T-helper 1 cell treated with Interleukin-12 subunit alpha and Interleukin-12 subunit beta and Interleukin-4 antibody, amounts not matched to agents 30 ng/mL and 1 ng/mL, for 36 hours (primary cell): Measurements from ENCODE around the gene CDH4. TPM values are rescaled to one million over a fixed set of nuclear protein-coding genes. Genes with fewer than 3 reads are reported as not detected.

ENCODE experiments used
- intact Hi-C: fragments of 100-400 bp; cut with micrococcal nuclease; formaldehyde crosslinking; loops from one replicate; pipeline ENCODE4 v1.15.1; 2024
- total RNA-seq: library from RNA; stranded (reverse); gene quantifications from 2 replicates; pipeline ENCODE4 v1.2.3, GENCODE V29; 2022

The CDH4 gene
- total RNA-seq, 1 donor from 2014 or later, result not detected

DNA sequence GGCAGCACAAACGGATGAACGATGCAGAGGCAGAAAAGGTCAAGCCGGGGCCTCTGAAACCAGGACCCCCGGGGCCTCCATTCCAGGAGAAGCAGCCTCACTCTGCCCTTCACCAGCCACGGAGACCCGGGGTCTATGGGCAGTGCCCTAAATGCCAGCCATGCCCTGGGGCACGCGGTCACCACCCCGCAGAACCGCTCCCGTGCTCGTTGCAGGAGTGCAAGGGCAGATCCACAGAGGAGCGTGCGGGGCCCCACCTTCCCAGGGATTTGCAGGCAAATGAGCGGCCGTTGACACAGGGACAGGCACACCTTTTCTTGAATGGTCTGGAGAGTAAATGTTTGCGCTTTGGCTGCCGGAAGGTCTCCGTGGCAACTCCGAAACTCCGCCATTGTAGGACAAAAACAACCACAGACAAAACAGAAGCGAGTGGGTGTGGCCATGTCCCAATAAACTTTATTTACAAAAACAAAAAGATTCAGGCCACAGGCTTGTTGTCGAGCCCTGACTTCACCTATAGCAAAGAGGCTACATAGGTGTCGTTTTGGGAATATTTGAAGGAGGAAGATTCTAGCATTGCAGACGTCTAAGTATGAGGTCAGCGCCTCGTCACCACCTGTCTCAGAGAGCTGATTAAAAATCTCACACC is 650.3 kb downstream of the CDH4 start:
- intact Hi-C loops, result no loop called here

DNA sequence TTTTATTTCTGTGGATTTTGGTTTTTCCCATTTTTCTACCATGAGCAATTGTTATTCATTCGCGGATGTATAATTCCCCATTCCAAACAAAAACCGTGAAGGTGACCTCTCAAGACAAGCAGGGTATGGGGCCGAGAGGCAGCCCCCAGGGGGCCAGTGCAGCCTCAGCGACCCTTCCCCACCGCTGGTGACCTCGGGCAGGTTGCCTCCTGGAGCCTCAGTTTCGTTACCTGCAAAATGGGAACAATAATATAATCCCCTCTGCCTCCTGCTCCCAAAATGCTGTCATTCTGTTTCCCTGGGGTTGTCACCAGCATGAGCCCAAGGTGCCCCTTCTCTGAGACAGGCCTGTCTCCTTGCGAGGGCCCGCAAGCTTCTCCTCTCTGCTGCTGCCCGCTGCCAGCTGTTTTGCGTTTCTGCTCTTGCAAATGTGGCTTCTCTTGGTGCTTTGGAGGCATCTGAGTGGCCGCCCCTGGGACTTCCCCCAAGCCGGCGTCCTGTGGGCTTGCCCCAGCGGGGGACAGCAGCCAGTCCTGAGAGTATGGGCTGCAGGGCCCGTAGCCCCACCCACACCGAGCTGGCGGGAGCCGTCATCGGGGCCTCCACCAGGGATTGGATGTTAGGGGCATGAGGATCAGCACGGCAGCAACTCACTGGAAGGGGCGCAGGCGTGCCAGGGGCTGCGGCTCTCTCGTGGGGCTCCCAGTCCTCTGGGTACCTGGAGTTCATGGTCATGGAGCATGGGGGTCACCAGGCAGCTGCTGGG is 651.7 kb downstream of the CDH4 start:
- intact Hi-C loops, result no loop called here

DNA sequence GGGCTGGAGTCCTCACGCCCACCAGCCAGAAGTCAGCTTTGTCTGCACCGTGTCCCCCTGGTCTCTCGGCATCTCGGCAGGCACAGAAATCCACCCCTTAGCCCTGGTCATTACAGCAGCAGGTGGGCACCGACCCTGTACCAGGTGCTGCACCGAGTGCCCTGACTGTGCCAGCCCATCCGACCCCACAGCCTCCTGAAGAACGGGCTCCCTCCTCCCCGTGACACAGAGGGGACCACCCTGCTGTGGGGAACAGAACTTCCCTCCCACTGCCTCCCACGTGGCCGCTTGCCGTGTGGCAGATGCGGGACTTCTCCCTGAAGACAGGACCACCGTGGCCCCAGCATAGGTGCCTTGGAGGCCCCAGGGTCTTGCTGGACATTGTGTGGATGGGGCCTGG is 652.4 kb downstream of the CDH4 start:
- intact Hi-C loops, result no loop called here

DNA sequence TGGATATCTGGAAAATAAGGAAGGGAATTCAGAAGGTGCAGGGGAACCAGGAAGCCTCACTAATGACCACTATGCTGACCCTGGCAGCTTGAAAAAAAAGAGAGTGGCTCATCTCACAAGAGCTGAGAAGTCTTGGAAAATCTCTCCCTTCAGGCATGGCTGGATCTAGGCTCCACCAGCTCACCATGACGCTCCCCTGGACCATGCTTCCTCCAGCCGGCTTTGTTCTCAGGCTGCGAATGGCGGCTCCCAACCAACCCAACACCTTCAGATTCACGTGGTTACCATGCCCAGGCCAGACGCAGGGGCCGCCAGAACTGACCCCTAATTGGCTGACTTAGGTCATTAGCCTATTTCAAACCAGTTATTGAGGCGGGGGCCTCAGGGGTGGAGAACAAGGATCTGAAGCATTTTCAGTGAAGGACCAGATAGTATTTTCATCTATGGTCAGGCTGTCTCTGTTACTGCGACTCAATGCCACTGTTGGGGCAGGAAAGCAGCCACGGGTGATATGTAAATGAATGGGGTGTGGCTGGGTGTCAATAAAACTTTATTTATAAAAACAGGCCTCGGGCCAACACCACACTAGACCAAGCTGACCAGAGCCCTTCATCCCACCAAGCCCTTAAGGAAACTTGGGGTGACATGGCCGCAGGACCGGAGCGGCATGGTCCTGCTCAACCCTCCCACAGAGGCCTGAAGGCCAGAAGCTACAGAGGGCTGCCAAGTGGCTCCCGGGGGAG is 653.9 kb downstream of the CDH4 start:
- intact Hi-C loops, result no loop called here

DNA sequence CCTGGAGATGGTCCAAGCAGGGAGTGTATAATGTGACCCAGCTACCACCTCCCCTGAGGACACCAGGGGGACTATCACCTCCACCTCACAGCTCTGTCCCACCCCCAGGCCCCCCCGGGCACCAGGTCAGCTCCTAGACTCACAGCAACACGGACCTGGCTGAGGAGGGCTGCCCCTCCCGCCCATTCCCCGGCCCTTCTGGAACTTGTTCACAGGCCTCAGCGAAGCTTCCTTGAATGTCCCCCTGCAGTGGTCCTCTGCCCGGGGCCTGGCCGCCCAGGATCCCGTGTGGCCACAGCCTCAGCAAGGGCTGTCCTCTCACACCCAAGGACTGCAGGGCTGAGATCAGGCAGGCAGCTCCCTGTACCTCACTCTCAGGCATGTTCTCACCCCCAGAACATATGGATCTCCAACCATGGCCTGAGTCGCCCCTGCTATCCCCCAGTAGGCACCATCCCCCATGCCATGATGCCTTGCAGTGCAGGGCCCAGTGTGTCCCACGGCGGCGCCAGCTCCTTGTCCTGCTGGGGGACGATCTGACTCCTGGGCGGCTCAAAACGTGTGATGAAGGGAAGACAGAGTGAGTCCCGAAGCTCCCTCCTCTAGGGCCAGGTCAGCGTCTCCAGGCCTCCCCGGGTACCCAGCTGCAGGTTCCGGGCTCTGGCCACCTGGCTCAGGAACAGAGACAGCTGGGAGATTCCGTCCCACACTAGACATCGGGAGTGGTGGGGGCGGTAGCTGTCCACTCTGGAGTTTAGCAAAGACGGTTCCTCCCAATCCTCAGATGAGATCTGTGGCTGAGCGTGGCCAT is 655.2 kb downstream of the CDH4 start:
- intact Hi-C loops, result no loop called here

DNA sequence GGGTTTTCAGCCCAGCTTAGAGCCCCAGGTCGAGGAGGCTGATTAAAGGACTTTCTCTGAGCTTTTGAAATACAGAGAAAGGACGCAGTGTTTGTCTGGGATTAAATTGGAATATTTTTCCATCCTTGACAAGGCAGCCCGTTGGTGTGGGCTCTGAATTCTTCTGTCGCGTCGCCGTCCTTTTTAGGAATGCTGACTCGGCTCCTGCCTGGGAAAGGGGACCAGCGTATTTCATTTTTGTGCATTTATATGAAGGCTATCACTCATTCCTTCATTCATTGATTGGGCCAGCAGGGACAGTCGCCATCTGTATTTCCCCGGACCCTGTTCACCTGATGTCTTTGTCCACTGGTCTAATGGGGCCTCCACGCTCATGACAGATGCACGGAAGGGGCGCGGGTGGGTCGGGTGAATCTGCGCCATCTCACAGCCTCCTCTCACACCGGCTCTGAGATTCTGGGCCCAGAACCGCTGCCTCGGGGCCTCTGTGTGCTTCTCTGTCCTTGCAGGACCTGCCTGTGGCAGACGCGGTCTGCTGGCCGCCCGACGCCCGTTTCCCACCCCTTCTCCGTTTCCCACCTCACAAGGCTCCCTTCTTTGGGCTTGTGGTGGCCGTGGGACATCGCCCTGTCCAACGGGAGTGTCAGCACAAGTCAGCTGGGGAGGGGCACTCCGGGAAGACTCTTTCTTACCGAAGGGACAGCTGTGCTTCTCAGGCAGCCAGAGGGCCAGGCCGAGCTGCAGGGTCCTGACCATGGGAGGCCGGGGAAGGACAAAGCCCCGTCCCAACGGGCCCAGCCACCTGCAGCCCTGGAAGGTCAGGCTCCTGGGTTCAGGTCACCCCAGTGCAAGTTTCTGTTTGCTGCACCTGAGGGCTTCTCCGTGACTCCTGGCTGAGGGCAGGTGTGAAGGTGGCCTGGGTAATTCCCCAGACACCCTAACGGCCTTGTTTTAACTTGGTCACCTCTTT is 656.3 kb downstream of the CDH4 start:
- intact Hi-C loops, result no loop called here

DNA sequence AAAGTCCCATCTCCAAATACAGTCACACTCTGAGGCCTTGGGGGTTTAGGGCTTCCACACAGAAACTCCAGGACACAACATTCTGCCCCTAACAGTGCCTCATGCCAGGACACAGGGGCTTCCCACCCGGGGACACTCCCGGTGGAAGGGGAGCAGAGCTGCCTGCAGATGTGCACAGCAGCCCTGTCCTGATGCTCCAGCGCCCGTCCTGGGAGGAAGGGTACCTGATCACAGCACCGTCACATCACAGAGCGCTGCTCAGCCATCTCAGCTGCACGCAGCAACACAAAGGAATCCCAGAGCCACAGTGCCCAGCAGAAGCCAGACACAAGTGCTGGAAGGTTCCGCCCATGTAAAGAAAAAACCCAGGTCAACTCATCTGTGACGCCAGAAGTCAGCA is 657.0 kb downstream of the CDH4 start:
- intact Hi-C loops, result no loop called here

DNA sequence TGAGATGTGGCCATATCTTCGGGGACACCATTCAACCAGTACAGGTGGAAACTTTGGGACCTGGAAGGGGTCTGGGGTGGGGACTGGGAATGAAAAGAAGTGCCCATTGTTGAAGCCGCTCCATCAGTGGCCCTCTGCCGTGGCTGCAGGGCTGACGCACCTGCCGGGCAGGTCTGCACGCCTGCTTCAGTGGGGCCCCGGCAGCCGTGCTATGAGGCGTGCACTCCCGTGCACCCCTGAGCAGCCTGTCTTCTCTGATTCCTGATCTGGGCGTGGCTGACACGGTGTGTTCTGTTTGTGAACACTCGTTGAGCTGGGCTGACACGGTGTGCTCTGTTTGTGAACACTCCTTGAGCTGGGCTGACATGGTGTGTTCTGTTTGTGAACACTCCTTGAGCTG is 657.8 kb downstream of the CDH4 start:
- intact Hi-C loops, result no loop called here

DNA sequence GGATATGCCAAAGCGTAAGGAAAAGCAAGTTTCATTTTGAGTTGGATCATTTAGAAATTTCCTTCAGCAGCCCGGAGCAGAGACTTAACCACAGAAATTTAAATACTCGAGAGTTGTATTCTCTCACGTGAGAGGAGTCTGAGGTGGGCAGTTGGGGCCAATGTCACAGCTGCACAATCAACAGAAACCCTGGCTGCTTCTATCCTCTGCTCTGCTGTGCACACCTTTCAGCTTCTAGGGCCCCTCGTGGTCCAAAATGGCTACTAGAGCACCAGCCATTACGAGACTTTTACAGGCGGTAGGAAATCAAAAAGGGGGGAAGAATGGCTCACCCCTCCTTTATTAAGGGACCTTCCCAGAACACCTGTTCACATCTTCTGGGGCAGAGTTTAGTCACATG is 659.8 kb downstream of the CDH4 start:
- intact Hi-C loops, result no loop called here

DNA sequence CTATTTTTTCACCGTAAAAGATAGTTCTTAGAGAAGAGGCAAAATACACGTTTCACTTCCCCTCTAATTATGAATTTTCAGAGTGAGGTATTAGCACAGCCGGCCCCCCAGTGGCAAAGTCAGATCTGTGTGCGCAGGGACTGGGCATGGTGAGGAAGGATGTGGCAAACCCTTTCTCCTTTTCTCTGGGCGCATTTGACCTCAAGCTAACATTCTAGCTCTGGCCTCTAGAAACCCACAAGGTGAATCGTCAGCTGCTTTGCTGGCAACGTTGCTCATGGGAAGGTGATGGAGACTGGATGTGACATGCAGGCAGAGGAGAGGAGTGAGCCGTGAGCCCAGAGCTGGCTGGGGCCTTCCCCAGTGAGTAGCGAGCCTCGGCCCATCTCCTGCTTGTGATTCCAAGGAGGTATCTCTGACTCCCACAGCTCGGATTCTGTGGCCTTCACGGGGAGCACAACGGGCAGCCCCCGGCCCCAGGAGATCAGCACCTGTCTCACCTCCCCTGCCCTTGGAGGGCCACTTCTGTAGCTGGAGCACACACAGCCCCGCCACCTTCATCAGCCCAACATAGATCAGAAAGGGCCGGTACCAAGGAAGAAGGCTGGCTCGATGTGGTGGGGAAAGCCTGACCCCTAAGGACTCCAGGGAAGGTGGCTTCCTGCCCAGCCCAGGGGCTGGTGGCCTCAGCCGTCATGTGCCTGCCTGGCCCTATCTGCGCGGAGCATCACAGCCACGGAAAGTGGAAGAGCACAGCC is 660.8 kb downstream of the CDH4 start:
- intact Hi-C loops, result no loop called here

DNA sequence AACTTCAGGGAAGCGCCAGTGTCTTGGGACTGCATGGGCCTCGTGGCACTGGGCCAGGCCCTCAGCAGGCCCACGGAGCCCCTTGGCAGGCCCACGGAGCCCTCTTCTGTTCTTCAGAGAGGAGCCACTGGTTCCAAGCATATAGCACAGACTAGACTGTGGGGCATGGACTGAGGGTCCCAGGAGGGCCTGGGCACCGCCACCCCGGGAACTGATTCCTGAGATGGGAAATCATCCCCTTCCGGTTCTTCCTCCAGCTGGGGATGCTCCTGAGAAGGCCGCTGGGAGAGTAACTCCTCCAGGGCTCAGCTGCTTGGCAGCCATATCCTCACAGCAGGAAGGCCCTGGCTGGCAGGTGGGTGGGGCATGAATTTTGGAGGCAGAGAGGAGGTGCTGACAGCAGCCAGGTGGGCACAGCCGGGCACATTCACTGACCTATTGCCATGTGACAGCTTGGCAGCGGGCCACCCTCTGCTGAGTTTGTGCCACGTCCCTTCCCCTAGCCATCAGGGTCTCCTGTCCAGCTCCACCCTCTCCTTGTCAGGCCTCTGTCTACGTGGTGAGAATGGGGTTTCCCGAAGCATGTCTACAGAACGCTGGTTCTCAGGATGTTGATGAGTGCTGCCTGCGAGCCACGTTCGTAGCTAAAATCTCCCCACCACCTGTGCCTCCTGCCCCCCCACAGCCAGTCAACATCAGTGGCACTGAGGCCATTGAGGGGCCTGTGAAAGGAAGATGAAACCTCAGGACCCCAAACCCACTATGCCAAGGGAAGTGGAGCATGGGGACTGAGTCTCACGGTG is 661.6 kb downstream of the CDH4 start:
- intact Hi-C loops, result no loop called here

DNA sequence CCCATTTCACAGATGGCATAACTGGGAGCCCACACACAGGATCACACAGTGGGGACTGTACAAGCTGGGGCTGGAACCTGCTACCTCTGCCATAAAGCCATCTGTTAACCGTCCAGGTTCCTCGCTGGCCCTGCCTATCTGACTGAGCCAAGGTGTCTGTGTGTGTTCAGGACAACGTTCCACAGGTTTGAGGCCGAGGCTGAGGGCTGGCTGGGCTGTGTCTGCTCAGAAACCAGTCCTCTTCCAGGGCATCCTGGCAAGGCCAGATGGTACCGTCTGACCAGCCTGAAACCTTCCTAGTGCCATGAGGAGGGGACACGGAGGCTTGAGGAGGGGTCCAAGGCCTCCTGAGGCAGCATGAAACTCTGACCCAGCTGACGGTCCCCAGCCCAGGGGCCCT is 663.0 kb downstream of the CDH4 start:
- intact Hi-C loops, result no loop called here

DNA sequence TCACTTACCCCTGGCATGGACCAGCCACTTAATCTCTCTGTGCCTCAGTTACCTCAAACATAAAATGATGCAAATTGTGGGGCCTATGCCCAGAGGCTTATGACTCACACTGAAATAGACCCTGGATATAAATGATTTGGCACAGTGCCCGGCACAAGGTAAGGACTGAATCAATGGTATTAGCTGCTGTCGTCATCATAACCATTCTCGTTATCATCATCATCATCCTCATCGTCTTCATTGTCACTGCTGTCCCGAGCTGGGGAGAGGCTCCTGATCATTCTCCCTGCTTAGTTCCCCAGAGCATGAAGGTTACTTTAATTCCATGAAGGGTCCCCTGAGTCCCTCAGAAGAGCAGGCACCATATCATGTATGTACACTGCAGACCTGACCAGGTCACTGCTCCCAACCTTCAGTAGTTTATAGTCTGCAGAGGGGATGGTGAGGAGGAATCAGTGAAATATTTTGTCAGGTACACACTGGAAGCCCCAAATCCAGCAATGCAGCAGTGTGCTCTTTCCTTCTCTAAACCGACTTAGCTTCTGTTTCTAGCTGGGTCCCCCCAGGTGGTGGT is 664.3 kb downstream of the CDH4 start:
- intact Hi-C loops, result no loop called here

DNA sequence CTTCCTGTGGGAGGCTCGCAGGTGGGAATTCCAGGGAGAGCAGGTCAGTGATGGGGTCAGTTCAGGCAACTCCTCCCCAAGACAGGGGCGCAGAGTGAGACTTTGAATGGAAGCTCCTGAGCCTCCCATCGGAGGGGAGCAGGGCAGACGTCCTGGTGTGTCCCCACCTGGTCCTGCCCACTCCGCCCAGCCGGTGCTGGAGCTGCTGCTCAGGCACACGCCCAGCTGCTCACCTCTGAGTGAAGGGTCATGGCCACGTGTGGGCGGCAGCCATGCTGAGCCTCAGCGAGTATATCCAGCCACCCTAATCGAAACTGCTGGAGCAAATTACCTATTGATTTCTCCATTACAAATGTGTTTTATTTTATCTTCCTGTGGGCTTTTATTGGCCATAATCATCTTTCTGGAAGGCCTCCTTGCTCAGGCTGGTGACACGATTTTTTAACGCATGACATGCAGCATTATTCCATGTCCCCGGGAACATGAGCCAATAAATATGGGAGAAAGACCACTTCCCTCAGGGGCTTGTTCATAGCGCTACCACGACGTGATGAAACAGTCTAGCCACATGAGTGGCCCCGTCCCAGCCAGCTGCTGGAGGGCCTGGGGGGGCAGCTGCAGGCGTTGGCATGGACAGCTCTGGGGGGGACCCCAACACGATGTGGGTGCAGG is 665.5 kb downstream of the CDH4 start:
- intact Hi-C loops, result no loop called here

DNA sequence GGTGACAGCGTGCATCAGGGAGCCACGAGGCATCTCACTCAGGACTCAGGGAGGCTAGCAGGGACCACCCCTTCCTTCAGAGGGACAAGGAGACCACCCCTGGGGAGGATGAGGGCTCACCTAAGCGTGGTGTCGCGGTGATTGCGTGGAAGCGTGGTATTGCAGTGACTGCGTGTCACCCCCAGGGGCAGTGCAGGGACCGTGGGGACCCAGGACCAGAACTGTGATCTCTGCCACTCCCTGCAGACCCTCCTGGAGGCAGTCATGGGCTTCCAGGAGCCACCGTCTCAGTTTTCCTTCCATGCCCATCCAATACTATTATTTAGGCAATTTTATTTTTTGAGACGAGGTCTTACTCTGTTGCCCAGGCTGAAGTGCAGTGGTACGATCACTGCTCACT is 666.5 kb downstream of the CDH4 start:
- intact Hi-C loops, result no loop called here

DNA sequence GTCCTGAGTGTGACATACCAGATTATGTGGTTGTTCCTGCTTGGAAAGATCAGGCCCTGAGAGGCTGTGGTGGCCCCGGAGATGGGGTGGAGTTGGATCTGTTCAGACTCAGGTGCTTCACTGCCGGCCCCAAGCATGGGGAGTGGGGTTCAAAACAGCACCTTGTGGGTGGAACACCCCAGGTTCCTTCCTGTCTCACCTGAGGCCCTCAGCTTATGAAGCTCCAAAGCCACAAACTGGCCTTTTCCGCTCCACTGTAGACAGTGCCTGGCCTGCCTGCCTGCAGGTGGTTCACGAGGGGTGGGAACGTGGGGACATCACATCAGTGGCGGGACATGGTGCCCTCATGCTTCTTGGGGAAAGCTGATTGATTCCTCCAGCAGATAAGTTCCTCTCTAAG is 667.2 kb downstream of the CDH4 start:
- intact Hi-C loops, result no loop called here

DNA sequence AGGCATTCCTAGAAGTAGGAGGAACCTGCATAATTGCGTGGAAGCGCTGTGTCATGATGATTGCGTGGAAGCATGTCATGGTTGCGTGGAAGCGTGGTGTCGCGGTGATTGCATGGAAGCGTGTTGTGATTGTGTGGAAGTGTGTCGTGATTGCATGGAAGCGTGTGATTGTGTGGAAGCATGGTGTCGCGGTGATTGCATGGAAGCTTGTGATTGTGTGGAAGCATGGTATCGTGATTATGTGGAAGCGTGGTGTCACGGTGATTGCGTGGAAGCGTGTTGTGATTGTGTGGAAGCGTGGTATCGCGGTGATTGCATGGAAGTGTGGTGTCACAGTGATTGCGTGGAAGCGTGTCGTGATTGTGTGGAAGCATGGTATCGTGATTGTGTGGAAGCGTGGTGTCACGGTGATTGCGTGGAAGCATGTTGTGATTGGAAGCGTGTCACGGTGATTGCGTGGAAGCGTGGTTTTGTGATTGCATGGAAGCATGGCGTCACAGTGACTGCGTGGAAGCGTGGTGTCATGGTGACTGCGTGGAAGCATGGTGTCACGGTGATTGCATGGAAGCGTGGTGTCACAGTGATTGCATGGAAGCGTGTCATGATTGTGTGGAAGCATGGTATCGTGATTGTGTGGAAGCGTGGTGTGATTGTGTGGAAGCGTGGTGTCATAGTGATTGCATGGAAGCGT is 667.8 kb downstream of the CDH4 start:
- intact Hi-C loops, result no loop called here
